GM10847 (cell line): ENCODE results near the gene NRSN1.

Experiments
- POLR2A ChIP-seq: IDR thresholded peaks from 2 replicates; pipeline ENCODE4 v1.6.1; 2011; ENCODE audit not compliant: insufficient read length; ENCODE audit errors: extremely low read depth

The NRSN1 gene

DNA sequence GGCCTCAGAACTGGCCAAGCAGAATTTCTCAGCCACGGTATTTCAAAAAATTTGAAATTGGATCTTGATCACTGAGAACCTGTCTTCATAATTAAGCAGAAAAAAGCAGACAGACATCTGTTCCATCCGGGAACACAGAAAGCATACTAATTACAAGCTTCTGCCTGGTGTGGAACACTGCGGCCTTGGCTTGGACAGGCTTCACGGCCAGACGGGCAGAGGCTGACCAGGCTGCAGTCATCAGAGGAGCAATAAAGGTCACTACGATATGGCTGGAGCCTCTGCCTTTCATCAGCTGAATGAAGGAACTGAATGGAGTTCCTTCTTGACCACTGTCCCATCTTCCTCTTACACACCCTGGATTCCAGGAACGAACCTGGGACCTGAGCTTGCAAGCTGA, 3.9 kb upstream of the NRSN1 start:
- no peak for TF ChIP-seq POLR2A

DNA sequence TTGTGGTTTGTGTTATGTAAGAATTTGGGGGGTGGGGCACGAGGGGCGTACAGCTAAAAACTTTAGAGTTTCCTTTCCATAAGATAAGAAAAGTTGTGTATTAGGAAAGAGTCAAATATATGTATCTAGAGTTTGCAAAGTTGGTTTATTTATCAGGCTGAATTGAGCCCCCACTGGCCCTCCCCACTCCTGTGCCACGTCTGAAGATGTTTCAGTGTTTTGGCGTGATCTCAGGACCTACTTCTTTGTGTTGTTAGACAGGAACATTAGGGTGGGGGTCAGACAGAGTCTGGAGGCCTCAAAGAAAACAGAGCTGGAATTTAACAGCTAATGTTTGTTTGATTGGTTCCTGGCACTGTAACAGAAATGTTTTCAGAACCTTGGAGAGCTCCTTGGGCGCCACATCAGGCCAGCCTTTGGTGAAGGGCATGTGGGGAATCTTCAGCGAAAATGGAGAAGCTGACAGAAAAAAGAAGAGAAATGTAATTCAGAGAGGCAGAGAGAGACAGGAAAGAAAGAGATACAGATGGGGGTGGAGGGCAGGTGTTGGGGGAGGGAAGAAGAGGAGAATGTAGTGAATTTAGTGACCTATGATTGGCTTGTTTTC, 674 bp downstream of the NRSN1 start:
- no peak for TF ChIP-seq POLR2A

DNA sequence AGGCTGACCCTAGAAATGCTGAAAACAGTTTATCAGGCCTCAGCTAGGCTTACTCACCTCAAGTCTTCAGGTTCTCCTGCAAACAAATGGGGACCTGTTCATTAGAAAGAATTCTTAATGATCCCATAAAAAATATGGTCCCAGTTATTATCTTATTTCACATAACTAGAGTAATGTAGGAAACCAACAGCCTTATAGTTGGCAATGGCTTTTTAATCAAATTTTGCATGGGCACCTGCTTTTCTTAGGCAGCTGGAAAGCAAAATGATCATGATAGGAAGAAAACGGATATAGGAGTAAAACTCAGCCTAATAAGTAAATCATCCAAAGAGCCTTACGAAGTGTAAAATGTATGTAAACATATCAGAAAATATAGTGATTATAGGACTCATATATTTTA, 1.3 kb downstream of the NRSN1 start:
- TF ChIP-seq POLR2A = no peak

DNA sequence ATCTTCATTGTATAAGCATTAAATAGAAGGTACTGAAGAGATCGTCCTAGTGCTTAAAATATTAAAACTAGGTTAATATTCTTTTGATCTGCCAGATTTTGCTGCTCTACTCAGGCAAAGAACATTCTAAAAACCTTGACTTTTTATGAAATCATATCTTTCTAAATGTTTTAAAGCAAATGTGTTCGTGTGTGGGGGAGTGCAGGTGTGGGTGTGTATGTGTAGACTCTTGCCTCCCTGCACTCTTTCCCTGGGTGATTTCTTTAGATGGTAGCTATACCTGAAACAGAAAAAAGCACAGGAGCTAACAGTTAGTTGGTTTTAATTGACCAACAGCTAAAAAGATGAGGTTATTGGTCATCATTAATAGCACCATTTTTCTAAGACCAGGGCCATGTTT, 5.7 kb downstream of the NRSN1 start:
- no peak for TF ChIP-seq POLR2A

DNA sequence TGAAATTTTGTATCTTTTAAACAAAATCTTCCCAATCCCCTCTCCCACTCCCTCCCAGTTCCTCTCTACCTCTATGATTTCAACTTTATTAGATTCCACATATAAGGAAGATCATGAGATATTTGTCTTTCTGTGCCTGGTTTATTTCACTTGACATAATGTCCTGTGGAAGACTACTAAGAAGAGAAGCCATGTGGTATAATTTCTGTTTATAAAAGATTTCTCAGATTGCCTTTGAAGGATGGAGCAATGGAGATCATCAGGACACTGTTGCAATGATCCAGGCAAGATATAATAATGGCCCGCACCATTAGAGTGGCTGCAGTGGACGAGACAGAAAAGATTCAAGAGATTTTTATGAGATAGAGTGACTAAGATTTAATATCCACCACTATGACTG, 13.1 kb downstream of the NRSN1 start:
- TF ChIP-seq POLR2A = no peak

DNA sequence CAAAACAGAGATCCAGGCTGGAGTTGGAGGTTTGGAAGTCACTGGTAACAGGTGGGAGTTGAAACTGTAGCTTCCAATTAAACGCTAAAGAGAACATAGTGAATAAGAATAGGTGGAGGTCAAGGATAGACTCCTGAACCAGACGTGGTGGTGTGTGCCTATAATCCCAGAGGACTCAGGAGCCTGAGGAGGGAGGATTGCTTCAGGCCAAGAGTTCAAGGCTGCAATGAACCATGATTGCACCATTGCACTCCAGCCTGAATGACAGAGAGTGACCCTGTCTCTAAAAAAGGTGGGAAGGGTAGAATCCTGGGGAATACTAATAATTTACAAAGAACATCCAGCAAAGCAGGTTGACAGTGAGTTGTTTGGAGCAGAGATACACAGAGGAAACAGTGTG, 13.6 kb downstream of the NRSN1 start:
- no peak for TF ChIP-seq POLR2A

DNA sequence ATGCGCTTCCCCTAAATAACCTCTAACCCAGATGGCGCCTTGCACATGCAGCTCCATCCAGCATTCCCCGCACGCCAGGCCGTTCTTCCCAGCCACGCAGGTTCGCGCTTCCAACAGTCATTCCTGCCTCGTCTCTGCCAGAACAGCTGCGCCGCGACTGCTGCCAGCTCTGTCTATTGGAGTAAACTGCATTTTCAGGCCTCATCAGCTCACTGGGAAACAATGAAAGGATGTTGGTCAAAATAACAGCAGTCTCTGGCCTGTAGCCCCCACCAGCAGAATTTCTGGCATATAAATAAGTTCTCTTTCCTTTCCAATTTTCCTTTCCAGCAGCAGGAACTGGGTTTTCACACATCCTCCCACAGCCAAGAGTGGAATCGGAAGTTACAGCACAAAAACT, 14.6 kb downstream of the NRSN1 start:
- no peak for TF ChIP-seq POLR2A

DNA sequence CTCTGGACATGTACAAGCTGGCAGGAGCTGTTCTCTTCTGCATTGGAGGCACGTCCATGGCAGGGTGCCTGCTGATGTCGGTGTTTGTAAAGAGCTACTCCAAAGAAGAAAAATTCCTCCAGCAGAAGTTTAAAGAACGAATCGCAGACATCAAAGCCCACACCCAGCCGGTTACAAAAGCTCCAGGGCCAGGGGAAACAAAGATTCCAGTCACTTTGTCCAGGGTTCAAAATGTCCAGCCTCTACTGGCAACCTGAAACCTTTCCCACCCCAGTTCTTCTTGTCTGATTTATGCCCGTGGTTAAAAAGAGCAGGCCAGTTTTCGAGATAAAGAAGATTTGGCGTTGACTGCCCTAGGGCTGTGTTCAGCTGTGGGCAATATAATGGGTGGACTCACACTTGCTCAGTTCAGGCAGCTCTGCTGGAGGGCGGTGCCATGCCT, 19.7 kb downstream of the NRSN1 start:
- TF ChIP-seq POLR2A = no peak

DNA sequence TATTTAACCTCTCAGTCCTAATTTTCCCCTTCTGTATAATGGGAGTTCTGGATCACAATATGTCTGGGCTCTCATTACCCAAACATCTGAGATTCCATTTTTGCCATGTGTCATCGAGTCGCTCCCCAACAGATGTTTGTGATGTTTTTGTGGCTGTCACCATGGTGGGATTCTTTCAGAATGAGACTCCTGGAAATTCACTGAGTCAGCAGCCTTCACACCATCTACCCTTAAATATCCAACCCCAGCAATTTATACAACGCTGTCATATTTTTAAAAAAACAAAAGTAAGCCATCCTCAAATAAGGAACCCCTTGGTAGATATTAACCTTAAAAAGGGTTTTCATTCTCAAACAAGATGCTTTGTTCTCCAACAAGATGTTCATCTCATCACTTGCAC, 20.9 kb downstream of the NRSN1 start:
- no peak for TF ChIP-seq POLR2A

DNA sequence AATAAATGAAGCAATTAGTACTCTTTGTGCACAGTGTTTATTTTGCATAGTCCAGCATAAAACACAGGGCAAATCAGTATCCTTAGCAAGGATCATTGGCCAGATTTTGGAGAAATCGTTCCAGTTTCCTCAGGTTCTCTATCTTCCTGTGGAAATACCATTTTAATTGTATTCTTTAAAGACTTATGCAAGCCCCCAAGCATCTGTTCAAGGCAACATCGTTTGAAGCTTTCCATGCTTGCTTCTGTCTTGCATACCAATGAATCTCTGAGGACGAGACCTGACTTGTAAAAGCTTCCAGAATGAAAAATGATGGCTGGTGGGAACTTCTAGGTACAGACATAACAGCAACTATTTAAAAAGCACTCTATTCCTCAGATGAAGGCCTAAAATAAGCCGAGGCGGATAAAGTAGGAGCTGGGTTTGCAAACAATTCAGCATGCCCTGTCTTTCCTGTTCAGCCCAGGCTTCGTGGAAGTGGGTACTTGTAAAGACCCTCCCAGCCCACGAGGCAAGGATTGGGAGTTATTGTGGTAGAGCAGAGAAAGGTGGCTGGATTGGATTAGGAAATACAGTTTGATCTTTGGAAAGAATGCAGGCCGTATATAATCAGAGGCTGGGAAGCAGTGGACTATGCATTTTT, 21.6 kb downstream of the NRSN1 start:
- no peak for TF ChIP-seq POLR2A

DNA sequence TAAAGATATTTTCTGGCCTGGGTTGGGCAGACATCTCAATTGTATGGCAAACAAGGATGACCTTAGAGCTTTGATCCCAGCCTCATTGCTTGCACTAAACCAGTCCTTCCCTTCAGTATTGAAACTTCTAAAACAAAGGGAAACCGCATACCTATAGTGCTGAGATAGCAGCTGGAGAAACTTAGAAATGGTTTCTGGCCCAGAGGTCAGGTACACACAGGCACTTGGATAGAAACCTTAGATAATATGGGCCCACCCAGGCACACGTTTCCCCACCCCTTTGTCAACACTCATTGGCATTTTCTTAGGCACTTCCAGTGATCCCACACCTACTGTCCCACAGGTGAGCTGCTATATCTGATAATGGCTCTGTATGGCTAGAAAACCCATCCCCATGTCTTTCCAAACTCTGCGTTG, 22.1 kb downstream of the NRSN1 start:
- TF ChIP-seq POLR2A = no peak

DNA sequence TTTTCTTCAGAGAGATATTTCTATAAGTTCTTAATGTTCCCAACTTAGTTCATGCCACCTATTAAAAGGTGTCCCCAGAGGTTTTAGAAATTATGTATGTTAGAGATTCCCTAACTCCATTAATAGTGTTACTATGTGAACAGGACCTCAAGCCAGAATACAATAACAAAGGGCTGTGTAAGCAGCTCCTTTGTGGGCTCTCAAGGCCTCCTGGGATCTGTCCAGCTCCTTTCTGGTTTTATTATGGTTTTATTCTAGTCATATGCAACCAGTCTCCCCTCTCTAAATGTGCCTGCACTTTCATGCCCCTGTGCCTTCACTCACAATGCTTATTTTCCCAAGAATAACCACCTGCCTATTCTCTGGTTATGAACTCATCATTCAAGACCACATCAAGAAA, 22.7 kb downstream of the NRSN1 start:
- TF ChIP-seq POLR2A = no peak

DNA sequence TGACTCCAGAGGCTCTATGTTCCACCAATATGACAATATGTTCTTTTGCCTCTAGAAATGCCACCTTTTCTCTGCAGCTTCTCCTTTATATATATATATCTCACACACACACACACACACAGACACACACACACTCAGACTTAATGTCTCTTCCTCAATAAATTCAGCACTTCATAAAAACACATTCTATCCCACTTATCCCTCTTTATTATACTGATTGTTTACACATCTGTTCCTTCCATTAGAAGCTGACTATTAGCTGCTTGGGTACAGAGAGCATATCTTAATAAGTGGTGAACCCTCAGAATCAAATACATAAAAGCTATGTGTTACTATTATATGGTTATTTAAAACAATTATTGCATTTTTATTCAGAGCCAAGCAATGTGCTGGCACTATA, 23.3 kb downstream of the NRSN1 start:
- no peak for TF ChIP-seq POLR2A

DNA sequence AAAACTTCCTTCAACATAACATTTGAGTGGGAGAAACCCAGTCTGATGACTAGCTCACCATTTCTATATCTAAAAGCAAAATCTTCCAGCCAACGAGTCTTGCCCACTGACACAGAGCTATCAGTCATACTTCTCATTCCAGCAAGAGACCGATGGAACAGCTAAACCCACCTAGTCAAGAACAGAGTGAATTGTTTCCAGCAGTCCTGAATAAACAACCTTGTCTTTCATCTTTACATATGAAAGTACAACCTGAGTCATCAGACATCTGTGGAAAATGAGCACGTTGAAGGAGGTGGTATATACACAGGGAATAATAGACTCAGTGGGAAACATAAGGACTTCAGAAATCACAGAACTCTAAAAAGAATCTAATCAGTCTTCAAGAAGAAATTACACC, 23.8 kb downstream of the NRSN1 start:
- no peak for TF ChIP-seq POLR2A

DNA sequence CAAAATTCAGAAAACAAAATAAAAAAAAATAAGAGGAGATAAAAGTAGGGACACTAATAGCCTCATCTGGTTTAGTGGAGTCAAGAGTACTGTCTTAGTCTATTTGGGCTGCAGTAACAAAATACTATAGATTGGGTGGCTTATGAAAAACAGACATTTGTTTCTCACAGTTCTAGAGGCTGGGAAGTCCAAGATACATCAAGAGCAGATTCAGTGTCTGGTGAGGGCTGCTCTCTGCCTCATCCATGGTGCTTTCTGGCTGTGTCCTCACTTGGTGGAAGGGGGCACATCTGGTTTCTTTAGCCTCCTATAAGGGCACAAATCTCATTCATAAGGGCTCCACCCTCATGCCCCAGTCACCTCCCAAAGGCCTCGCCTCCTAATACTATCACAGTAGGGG, 26.0 kb downstream of the NRSN1 start:
- no peak for TF ChIP-seq POLR2A

DNA sequence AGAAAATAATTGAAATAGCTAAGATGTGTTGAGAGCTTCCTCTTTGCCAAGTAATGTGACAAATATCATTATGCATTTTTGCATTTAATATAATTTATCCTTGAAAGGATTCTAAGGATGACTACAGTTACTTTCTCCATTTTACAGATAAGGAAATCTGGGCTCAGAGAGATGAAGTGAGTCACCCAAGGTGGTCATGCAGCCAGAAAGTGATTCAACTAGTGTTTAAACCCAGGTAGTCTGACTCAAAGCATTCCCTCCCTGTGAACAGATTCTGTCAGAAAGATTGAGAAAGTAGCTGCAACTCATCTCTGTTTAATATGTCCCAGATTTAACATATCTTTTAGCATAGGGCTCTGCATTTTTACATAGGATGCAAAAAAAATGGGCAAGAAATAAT, 28.1 kb downstream of the NRSN1 start:
- TF ChIP-seq POLR2A = no peak

DNA sequence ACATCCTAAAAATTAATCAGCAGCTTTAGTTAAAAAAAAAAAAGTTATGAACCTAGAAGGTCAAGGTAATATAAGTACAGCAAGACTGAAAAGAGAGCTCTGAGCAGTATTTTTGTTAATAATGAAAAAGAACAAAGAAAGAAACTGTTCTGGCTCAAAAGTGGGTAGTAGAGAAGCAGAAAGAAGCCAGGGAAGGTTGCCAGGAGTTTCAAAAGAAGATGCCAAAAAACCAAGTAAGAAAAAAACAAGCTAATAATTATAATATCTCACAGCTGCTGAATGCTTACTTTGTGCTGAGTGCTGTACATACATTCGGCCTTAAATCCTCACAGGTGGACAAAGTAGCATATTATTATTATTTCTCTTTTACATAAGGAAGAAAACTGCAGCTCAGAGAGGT, 31.9 kb downstream of the NRSN1 start:
- no peak for TF ChIP-seq POLR2A
